Coronary artery (tissue), 2 donors: ENCODE measurements around the gene MEIS2.
A peak's percentile ranks its signal among the peaks of the same experiment; 100 is the strongest.

ENCODE experiments used
- DNase-seq: peaks from one replicate; pipeline ENCODE4 v3.0.0-alpha.2; 2017; ENCODE audit warnings: low spot score
- H3K27ac ChIP-seq, 2 donors: fragments of 200-600 bp; sonication (generic); one replicate each; pipeline ENCODE4 v1.5.1; 2016 to 2019
- H3K4me3 ChIP-seq: fragments of 200-600 bp; sonication (generic); 2 replicates; pipeline ENCODE4 v1.5.1; 2016; ENCODE audit warnings: mild to moderate bottlenecking, moderate library complexity
- TF ChIP-seq, protein P1 (sequence below): fragments of 200-600 bp; sonication (generic); IDR thresholded peaks from one replicate; pipeline ENCODE4 v1.5.1; 2019; ENCODE audit warnings: antibody characterized with exemption

Gene MEIS2

DNA sequence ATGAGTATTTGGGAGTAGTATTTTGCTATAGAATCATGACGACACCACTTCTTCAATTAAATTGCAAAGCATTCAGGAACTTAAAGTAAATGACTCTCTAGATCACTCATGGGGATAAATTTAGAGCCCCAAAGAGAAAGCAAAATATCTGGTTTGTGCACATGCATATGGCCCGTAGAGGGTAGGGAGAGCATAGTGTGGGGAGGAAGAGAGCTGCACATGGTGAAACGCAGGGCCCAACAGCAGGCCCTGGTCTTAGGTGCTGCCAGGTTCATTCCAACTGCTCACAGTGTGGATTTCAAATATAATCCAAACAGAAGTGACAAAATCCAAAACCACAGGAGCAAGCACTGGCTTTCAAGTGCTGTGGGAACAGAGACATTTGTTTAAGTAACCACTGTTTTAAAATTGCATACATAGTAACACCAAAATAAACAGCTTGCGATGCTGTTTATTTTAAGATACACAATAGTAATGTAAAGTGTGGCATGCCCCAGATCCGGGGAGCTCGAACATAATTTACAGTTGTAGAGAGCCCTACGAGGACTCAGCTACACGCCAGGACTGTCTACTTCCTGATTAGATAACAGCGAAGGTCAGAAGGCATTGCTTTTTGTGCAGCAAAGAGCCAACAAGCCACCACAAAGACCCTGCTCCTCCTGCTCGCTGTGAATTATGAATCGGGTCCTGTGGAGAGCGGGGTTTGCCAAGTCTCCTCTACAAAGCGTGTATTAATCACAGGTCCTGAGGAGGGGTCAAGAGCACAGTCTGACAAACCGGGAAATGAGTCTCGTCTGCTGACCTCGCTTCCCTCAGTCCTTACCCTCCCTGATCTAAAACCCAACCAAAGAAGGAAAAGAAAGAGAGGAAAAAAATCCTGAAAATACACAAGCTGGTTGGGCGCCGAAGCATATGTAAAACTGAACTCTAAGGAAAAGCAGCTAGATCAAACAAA, 80.6 kb downstream of the MEIS2 start:
- peak overlapping the region; percentile 58 for H3K4me3 ChIP-seq
- H3K27ac ChIP-seq: peak overlapping the region; percentile 36 to 85
- no peak for DNase-seq
- TF ChIP-seq, protein P1, sequence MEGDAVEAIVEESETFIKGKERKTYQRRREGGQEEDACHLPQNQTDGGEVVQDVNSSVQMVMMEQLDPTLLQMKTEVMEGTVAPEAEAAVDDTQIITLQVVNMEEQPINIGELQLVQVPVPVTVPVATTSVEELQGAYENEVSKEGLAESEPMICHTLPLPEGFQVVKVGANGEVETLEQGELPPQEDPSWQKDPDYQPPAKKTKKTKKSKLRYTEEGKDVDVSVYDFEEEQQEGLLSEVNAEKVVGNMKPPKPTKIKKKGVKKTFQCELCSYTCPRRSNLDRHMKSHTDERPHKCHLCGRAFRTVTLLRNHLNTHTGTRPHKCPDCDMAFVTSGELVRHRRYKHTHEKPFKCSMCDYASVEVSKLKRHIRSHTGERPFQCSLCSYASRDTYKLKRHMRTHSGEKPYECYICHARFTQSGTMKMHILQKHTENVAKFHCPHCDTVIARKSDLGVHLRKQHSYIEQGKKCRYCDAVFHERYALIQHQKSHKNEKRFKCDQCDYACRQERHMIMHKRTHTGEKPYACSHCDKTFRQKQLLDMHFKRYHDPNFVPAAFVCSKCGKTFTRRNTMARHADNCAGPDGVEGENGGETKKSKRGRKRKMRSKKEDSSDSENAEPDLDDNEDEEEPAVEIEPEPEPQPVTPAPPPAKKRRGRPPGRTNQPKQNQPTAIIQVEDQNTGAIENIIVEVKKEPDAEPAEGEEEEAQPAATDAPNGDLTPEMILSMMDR: no peak

DNA sequence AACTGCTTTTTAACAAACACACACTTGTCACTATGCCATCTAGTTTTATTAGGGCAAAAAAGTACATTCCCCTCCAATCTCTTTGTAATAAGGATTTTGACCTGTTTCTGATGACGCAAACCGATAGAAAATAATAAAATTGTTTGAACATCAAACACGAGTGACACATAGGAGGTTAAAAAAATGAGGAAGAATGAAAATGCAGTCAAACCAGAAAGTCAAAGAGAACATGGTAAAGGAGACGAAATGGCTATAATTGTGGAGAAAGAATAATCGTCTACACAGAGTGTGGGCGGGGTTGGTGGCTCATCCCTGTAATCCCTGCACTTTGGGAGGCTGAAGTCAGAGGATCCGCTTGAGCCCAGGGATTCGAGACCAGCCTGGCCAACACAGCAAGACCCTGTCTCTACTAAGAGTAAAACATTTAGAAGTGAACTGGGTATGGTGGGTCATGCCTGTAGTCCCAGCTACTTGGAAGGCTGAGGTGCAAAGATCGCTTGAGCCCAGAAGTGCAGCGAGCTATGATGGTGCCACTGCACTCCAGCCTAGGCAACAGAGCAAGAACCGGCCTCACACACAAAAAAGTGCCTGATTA, 83.2 kb downstream of the MEIS2 start:
- H3K4me3 ChIP-seq: no peak overlapping the region
- peak overlapping the region; percentile 17 to 60 for H3K27ac ChIP-seq
- TF ChIP-seq, protein P1: no peak
- no peak for DNase-seq

DNA sequence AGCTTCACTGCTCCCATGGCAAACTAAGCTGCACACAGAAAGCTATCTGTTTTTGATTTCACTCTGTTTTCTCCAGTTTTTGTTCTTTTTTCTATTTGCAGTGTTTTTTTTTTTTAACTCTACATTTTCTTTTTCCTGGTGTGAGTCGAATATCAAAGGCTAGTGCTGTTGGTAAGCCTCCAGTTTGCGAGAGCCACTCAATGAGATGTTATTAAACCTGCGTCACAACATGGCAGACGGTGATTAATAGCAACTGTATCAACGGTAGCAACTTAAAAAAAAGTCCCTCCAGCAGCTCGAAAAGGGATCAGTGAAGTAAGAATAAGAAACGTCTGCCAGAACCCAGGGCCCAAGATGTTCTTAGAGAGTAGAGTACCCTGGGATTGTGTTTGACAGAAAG, 84.1 kb downstream of the MEIS2 start:
- DNase-seq: no peak
- TF ChIP-seq, protein P1: no peak
- Histone ChIP-seq H3K27ac (peak overlapping the region; percentile 60 to 77), H3K4me3 (peak overlapping the region; percentile 19)

DNA sequence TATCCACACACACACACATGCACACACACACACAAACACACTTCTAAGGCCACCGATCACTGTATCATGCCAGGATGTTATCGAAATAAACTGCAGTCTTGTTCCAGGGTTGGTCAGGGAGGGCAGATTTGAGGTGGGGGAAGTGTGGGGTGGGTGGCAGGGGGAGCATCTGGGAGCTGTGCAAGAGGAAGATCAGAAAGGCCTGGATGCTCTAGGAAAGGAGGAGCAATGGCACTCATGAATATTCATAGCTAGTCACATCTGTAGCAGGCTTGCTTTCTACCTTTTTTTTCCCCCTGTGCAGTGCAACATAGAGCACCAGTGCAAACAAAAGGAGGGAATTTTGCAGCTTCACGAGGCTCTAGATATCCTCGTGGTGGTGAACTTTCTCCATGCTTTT, 84.9 kb downstream of the MEIS2 start:
- peak overlapping the region; percentile 60 to 77 for H3K27ac ChIP-seq
- peak overlapping the region; percentile 19 for H3K4me3 ChIP-seq
- TF ChIP-seq, protein P1: no peak
- DNase-seq: no peak

DNA sequence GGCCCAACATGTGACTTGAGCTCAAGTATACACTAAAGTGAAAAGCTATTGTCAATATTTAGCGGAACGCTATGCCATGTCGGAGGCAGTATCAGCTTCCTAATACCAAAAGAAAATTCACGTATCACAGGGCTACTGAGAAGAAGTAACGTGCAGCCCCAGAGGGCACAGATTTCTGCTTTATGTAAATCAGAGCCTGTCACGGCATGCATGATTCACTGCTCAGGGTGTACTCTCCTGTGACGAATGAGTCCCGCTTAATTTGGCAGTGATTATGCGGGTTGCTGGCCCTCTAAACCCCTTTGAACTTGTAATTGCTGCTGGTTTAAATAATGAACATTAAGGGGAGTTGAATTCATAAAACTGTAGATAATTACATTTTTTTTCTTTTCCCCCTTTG, 85.3 kb downstream of the MEIS2 start:
- no peak for DNase-seq
- peak overlapping the region; percentile 60 to 77 for H3K27ac ChIP-seq

DNA sequence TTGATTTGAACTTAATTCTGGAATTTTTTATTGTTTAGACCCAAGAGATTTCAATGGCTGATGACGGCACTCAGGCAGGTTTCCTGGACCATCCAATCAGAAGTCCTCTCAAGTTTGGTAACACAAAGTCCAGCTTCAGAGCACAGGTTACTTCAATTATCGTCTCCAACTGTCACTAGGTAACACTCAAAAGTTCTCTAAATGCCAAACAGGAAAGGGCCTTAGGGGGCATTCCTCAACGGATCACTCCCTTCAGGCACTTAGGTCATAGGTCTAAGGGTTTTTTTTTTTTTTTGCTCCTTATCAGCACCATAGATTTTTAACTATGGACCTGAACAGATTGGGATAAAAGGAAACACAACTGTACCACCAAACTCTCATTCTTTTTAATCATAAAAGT, 85.8 kb downstream of the MEIS2 start:
- H3K4me3 ChIP-seq: no peak overlapping the region
- peak overlapping the region; percentile 60 to 77 for H3K27ac ChIP-seq
- TF ChIP-seq, protein P1: no peak
- no peak for DNase-seq

More for the DNA sequence above, 85.3 kb downstream of the MEIS2 start:
- peak overlapping the region; percentile 19 for H3K4me3 ChIP-seq
- TF ChIP-seq, protein P1: no peak
